GM12864 (cell line): ENCODE results near the gene PF4V1.

Experiments
- DNase-seq: peaks from one replicate; pipeline ENCODE4 v3.0.0-alpha.2; 2011; ENCODE audit warnings: low read depth
- H3K4me3 ChIP-seq: 2 replicates; pipeline ENCODE4 v1.5.1; 2011; ENCODE audit warnings: mild to moderate bottlenecking, low read depth, low read length, control low read depth
- CTCF ChIP-seq: IDR thresholded peaks from 2 replicates; pipeline ENCODE4 v1.5.1; 2011; ENCODE audit warnings: low read depth, mild to moderate bottlenecking, moderate library complexity, low read length, control low read depth, inconsistent platforms; ENCODE audit errors: missing control alignments

PF4V1 gene

DNA sequence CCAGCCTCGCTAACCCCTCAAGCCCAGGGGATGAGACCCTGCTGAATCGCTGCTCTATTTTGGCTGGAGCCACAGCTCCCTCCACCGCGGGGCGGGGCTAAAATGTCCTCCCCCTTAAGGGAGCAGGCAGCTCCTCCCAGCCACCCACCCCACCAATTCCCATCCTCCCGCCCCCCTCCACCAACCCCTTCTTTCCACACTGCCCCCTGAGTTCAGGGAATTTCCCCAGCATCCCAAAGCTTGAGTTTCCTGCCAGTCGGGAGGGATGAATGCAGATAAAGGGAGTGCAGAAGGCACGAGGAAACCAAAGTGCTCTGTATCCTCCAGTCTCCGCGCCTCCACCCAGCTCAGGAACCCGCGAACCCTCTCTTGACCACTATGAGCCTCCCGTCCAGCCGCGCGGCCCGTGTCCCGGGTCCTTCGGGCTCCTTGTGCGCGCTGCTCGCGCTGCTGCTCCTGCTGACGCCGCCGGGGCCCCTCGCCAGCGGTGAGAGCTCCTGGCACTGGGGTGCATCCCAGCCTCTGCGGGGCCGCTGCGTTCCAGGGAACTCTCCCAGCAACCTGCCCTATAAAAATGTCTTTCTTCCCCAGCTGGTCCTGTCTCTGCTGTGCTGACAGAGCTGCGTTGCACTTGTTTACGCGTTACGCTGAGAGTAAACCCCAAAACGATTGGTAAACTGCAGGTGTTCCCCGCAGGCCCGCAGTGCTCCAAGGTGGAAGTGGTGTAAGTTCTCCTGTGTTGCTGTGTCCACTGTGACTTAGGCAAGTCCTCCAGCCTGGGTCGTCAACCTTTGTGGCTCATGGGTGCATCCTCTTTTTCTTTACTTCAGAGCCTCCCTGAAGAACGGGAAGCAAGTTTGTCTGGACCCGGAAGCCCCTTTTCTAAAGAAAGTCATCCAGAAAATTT, 16.5 kb upstream of the PF4V1 start, which contains the start of gene CXCL6:
CXCL6 (plus strand) TSS at position 306 of the 907 bp plus-strand sequence; CDS start at position 379, 73 bp downstream.
- no peak for TF ChIP-seq CTCF
- no peak within 1 kb of the TSS for H3K4me3 ChIP-seq
- no peak for DNase-seq

GRCh38 chr4:73839071-73839470, 14.0 kb upstream of the PF4V1 start:
- H3K4me3 ChIP-seq: no peak overlapping the region
- DNase-seq: no peak
- TF ChIP-seq CTCF: no peak

DNA sequence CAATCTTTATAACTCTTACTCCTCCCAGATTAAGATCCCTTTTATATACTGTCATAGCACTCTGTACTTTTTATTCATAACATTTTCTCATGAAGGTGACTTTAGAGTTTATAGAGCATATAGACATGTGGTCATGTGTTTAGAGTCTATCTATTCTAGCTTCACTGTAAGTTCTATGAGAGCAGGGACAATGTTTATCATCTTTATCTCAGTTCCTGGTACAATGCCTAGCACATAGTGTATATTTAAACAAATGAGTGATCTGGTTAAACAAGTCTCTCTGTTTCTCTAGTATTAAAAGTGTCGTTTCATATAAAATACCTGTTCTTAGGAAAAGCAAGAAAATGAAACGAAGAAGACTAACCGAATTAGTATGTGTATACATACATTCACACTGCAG, 13.4 kb upstream of the PF4V1 start:
- no peak for DNase-seq
- no peak overlapping the region for H3K4me3 ChIP-seq
- no peak for TF ChIP-seq CTCF

DNA sequence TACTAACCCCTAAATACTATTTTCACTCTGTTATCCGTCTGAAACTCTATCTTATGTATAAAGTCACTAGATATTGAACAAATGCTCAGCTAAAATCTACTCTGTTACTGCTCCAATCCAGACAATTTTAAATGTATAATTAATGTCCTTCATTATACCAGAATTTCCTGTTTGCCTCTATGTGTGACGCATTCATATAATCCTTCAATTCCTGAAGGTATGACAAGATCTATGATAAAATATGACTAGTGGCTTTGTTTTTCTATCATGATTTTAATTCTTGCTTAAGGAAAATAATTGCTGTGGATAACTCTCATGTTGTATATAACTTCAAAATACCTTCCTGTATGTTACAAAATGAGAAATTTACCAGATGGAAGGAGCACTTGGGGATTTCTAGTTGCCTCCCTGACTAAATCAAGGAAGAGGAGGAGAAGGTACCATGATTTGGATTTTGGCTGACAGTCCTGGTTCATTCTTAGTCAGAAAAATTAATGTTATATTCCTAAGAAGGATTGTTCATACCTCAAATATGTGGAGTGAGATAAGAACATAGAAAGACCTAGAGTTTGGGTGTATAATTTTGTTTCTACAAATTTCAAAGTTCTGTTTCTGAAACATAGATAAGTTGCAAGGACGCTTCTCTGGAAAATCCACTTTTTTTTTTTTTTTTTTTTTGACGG, 11.7 kb upstream of the PF4V1 start:
- no peak for TF ChIP-seq CTCF
- H3K4me3 ChIP-seq: no peak overlapping the region
- no peak for DNase-seq

DNA sequence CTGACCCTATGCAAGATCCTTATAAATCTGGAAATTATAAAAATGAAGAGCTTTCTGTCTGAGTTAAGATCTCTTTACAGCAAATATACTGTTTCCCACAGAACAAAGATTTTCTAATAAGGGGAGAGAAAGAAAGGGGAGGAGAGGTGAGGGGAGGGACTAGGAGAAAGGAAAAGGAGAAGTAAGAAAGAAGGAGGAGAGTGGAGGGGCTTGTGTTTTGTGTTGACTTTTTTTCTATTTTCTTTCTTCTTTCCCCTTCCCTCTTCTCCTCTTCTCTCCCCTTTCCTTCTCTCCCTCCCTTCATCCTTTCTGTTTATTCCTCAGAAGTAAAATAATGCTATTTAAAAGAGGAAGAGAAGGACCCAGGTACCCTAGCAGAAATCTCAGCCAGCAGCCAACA, 10.4 kb upstream of the PF4V1 start:
- H3K4me3 ChIP-seq: no peak overlapping the region
- DNase-seq: no peak
- TF ChIP-seq CTCF: no peak

- no peak overlapping the region for H3K4me3 ChIP-seq
- TF ChIP-seq CTCF: no peak
- DNase-seq: no peak
Observed at GRCh38 chr4:73843369-73843768, 9.7 kb upstream of the PF4V1 start.
